ENCODE data around the gene MTUS2. TPM values are rescaled to one million over a fixed set of nuclear protein-coding genes. Genes with fewer than 3 reads are reported as not detected.

The MTUS2 gene
- total RNA-seq, 1 donor from 2014 or later: 106 TPM

DNA sequence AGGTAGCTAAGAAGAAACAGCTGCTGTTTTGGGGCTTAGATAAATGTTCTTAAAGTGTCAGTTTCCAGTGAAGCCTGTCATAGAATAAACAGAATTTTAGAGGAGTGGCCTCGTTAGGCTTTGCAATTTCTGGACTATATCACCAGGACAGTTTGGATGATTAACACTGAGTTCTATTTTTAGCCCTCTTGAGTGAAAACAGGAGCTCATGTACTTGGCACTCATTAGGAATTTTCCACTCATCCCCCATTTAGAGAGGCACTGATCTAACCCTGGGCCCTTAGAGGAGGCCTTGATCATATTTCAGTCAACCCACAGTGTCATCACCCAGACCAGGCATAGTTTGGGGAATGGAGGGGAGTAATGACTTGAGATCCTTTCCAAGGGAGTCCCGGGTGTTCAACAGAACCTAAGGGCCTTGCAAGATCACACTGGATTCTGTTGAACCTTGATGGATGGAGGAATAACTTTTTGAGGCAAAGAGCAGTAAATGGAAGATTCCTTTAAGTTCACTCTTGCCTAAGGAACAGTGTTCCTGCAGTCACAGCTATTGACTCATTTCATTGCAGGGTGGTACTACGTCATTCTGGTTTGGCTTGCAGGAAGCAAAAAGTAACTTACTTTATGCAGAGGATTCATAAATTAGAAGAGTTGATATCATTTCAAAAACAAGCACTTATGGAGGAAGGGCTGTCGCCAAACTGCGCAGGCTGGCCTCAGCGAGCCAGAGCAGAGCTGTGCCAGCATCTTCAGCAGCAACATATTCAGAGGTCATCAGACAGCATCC is 615.2 kb downstream of the MTUS2 start:
- DNase-seq (ENCODE audit: missing footprints) (no peak), ATAC-seq (peak; percentile 89)
- intact Hi-C loops (cut with DNase I): loop anchor here (2.0 kb wide), 1 partner anchor 29 kb away; no protein-coding TSS in a partner anchor

- ATAC-seq: no peak
- no peak for DNase-seq (ENCODE audit: missing footprints)
Measured at GRCh38 chr13:29436291-29436690, 616.2 kb downstream of the MTUS2 start.

DNA sequence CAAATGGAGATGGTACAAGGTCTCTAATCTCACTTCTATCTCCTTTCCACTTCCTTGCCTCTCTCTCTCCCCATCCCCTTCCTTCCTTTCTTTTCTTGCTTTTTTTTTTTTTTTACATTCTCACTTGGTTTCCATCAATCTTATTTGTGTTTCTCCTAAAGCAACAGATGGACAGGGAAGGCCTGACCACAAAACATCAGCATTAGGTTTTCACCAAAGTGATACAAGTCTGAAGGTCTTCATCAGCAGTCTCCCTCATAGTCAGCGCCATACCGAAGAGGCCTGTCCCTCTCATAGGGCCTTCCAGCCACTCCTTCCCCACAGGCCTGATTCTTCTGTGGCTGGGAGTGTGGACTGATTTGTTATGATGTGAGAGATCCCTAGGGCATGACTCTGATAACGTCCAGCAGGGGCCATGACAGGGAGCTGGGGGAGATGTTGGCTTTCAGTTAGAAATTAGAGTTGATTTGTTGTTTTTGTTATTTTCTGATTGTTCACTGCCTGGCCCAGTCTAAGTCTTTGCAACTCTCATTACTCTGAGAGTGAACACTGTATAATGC is 616.7 kb downstream of the MTUS2 start:
- ATAC-seq: no peak
- intact Hi-C loops (cut with DNase I): no loop called here
- no peak for DNase-seq (ENCODE audit: missing footprints)

More at GRCh38 chr13:29436291-29436690, 616.2 kb downstream of the MTUS2 start:
- intact Hi-C loops (cut with DNase I): no loop called here

GRCh38 chr13:29438769-29439168 is 618.6 kb downstream of the MTUS2 start:
- DNase-seq (ENCODE audit: missing footprints): no peak
- intact Hi-C loops (cut with DNase I): no loop called here
- ATAC-seq: peak; percentile 79

- ATAC-seq (no peak), DNase-seq (ENCODE audit: missing footprints) (no peak)
- intact Hi-C loops (cut with DNase I): no loop called here
Measured at GRCh38 chr13:29439601-29440388, 619.7 kb downstream of the MTUS2 start.

GRCh38 chr13:29441306-29441705 is 621.2 kb downstream of the MTUS2 start:
- intact Hi-C loops (cut with DNase I): no loop called here
- ATAC-seq (no peak), DNase-seq (ENCODE audit: missing footprints) (no peak)

DNA sequence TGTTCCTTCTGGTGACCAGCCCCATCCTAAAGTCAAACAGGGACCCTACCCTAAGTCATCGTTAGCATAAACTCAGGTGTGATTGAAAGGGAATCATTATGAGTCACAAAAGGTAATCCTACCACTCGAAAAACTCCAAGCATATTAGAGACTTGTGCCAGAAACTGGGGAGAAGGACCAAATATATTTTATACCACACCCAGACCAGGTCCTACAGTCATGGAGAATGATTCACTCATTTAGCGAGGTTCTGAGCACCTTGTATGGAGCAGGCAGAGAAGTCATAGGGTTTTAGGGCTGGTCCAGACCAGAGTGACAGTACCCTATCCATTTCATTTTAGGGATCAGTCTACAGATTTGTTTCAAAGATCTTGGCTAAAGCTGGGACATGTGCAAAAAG is 625.9 kb downstream of the MTUS2 start:
- DNase-seq (ENCODE audit: missing footprints) (no peak), ATAC-seq (no peak)
- intact Hi-C loops (cut with DNase I): no loop called here

- no peak for DNase-seq (ENCODE audit: missing footprints)
- intact Hi-C loops (cut with DNase I): no loop called here
- no peak for ATAC-seq
Measured at GRCh38 chr13:29448174-29448573, 628.0 kb downstream of the MTUS2 start.

DNA sequence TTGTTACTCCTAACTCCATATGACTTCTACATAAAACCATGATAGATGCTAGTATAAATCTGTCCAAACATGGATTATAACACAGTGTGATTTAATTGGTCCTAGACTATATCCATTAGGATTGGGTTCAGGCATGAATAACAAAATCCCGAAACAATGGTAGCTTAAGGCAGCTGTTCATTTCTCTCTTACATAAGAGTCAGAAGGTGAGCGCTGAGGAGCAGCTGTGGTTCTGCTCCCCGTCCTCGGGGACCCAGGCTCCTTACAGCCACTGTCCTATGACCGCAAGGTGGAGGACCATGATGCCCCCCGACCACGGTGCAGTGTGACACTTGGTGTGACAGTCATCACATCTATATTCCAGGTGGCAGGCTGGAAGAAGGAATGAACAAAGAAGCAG is 629.6 kb downstream of the MTUS2 start:
- ATAC-seq: no peak
- no peak for DNase-seq (ENCODE audit: missing footprints)

GRCh38 chr13:29451976-29452375 is 631.8 kb downstream of the MTUS2 start:
- no peak for DNase-seq (ENCODE audit: missing footprints)
- ATAC-seq: no peak
- intact Hi-C loops (cut with DNase I): no loop called here

More for the DNA sequence above, 629.6 kb downstream of the MTUS2 start:
- intact Hi-C loops (cut with DNase I): no loop called here

GRCh38 chr13:29452773-29453616 is 632.9 kb downstream of the MTUS2 start:
- DNase-seq (ENCODE audit: missing footprints): no peak
- intact Hi-C loops (cut with DNase I): no loop called here
- ATAC-seq: no peak

DNA sequence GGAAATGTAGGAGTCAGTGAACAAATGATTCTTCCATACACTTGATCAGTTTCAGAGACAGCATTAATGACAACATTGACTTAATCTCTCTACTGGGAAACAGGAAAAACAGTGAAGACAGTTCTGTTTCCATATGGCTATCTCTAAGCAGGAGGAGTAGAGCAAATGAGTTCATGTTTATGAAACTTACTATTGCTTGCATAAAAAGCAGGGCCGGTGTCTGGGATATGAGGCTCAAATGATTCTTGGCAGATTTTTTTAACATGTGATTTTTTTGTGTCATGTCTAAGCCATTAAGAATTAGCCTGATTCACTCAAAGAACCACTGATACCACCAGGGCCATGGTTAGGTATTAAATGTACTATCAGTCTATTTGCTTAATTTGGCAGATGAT is 633.5 kb downstream of the MTUS2 start:
- intact Hi-C loops (cut with DNase I): no loop called here
- ATAC-seq: no peak
- no peak for DNase-seq (ENCODE audit: missing footprints)

DNA sequence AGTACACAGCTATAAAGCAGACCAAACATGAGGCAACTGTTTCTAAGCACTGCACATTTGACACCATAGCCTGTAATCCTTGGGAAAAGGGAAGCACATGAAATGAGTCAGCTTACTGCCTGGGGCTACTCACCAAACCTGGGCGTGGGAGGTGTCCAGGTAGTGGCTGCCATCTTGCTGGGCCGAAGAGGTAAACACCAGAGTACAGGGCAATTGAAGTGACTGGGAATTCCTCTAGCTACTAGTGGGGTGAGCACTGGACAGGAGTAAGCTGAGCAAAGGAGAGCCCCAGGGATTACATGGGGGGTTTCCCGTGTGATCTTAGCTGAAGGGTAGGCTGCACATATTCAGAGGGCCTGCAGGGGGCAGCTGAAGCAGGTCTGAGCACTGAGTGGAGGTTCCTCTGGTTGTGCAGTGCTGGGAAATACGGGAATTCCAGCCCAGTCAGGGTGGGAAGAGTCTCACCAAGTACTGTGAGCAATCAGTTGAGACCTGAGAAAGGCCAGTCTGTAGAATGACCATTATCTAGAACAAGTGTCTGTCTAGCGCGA is 634.9 kb downstream of the MTUS2 start:
- DNase-seq (ENCODE audit: missing footprints) (peak; percentile 60), ATAC-seq (peak; percentile 42)
- intact Hi-C loops (cut with DNase I): no loop called here

DNA sequence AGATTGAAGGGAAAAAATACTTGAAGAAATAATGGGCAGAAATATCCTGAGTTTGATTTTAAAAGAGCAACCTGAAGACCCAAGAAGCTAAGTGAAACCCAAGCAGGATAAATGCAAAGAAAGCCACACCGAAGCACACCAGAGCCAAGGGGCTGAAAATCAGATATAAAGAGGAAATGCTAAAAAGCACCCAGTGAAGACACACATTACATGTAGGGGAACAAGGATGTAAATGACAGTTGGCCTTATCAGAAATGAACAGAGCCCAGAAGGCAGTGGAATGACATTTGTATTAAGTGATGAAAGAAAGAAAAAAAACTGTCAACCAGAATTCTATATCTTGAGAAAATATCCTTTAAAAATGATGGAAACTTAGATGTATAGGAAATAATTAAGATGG is 636.3 kb downstream of the MTUS2 start:
- ATAC-seq (no peak), DNase-seq (ENCODE audit: missing footprints) (no peak)
- intact Hi-C loops (cut with DNase I): no loop called here

GRCh38 chr13:29457299-29457698 is 637.2 kb downstream of the MTUS2 start:
- no peak for ATAC-seq
- intact Hi-C loops (cut with DNase I): no loop called here
- no peak for DNase-seq (ENCODE audit: missing footprints)

DNA sequence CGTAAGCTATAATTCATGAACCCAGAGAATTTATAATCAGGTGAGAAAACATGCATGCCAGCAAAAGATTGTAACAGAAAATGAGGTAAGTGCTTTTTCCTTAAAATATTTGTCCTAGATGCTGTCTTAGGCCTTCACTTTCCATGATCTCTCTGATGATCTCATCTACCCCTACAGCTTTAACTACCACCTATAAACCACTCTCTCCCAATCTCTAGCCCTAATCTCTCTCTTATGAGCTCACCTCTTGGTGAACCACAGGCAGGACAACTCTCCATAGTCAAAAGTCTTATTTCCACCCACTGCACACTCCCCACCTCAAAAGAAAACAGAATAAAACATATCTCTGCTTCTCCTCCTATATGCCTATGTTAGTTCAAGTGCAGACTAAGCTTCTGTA is 638.3 kb downstream of the MTUS2 start:
- DNase-seq (ENCODE audit: missing footprints) (no peak), ATAC-seq (no peak)
- intact Hi-C loops (cut with DNase I): no loop called here

DNA sequence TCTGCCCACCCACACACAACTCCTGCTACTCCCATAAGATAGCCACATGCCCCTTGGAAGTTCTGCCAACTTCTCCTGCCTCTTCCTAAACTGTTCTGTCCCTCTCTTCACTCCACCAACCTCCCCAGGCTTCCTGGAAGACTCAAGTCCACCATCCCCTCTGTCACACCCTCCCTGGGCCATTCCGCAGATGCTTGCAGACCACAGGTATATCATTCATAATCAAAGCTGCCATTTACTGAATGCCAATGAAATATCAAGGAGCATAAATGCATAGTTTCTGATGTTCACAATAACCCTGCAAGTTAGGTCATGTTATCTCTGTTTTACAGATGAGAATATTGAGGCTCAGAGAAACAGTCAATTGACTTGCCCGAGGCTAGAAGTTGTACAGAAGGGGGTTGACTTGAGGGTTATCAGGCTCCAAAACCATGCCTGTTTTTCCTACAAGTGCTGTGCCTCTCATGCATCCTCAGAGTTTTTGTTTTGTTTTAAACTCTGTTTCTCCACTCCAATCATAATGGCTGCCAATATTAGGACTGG is 639.7 kb downstream of the MTUS2 start:
- intact Hi-C loops (cut with DNase I): no loop called here
- ATAC-seq: no peak
- DNase-seq (ENCODE audit: missing footprints): no peak

DNA sequence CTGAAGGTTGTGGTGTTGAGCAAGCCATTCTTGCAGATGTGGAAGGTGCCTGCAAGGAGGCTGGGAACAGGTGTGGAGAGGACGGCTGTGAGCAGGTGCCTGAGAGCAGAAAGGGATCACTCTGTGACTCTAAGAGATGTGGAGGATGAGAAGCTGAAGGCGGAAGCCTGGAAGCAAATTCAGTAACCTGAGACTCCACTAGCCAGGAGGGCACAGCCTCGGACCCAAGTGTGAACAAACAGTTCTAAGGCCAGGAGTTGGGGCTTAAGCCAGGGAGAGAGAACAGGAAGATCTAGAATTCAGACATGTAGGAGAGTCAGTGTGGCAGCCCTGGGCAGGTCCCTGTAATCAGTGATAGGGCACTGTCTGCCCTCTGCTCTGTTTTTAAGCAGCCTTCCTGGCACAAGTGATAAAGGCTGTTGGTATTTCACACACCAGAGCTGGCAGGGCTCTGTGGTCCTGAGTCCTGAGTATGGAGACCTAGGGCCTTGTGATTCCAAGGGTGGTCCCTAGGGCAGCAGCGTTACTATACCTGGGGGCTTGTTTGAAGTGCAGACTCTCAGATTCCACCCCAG is 644.1 kb downstream of the MTUS2 start:
- DNase-seq (ENCODE audit: missing footprints) (no peak), ATAC-seq (peak; percentile 77)
- intact Hi-C loops (cut with DNase I): loop anchor here (2.0 kb wide), 1 partner anchor 29 kb away; no protein-coding TSS in a partner anchor

Data from Right ventricle myocardium inferior (tissue), 1 donor.